Gastroesophageal sphincter (tissue), 3 donors: ENCODE data around the gene NME8.

Experiments
- POLR2A ChIP-seq, 2 donors: fragments of 450-650 bp; IDR thresholded peaks; one replicate each; pipeline ENCODE4 v1.6.1; 2017; ENCODE audit warnings: antibody characterized with exemption in 2 of 2, mild to moderate bottlenecking in 2 of 2, moderate library complexity in 1 of 2
- POLR2AphosphoS5 ChIP-seq: sonication (generic); formaldehyde crosslinking; IDR thresholded peaks from one replicate; pipeline ENCODE4 v1.6.1; 2017; ENCODE audit warnings: antibody characterized with exemption
- TF ChIP-seq, protein P1 (sequence below), 4 experiments: fragments of 200-600 bp in 2 of 4; fragments of 450-650 bp in 2 of 4; sonication (generic) in 1 of 4; IDR thresholded peaks; one replicate each; pipeline ENCODE4 v1.5.1; 2017 to 2019; ENCODE audit warnings: antibody characterized with exemption in 4 of 4, mild to moderate bottlenecking in 2 of 4, moderate library complexity in 2 of 4

DNA sequence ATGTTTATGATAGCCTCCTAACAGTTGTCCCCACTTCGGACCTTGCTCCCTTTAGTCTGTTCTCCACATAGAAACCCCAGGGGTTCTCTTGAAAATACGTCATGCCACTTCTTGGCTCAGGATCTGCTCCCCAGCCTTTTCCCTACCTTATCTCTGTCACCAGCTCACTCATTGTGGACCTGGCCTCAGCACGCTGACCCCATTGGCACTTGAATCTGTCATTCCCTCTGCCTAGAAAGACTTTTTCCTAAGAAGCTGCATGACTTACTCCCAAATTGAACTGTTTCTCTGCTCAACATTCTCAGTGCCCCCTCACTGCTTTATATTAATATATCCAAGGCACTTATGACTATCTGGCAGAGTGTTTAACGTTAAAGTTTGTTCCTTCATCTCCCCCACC, 80.5 kb downstream of the NME8 start:
- TF ChIP-seq, protein P1, sequence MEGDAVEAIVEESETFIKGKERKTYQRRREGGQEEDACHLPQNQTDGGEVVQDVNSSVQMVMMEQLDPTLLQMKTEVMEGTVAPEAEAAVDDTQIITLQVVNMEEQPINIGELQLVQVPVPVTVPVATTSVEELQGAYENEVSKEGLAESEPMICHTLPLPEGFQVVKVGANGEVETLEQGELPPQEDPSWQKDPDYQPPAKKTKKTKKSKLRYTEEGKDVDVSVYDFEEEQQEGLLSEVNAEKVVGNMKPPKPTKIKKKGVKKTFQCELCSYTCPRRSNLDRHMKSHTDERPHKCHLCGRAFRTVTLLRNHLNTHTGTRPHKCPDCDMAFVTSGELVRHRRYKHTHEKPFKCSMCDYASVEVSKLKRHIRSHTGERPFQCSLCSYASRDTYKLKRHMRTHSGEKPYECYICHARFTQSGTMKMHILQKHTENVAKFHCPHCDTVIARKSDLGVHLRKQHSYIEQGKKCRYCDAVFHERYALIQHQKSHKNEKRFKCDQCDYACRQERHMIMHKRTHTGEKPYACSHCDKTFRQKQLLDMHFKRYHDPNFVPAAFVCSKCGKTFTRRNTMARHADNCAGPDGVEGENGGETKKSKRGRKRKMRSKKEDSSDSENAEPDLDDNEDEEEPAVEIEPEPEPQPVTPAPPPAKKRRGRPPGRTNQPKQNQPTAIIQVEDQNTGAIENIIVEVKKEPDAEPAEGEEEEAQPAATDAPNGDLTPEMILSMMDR (IDR thresholded peaks at IDR 0.05) = no peak
- TF ChIP-seq POLR2A (IDR thresholded peaks at IDR 0.05) (no peak), POLR2AphosphoS5 (no peak)
